ENCODE measurements around the gene TPM2. TPM values are rescaled to one million over a fixed set of nuclear protein-coding genes. Genes with fewer than 3 reads are reported as not detected.

TPM2 gene
- polyA plus RNA-seq, 1 of the 3 experiments (the other 2 are of a cell fraction), result 620 TPM

DNA sequence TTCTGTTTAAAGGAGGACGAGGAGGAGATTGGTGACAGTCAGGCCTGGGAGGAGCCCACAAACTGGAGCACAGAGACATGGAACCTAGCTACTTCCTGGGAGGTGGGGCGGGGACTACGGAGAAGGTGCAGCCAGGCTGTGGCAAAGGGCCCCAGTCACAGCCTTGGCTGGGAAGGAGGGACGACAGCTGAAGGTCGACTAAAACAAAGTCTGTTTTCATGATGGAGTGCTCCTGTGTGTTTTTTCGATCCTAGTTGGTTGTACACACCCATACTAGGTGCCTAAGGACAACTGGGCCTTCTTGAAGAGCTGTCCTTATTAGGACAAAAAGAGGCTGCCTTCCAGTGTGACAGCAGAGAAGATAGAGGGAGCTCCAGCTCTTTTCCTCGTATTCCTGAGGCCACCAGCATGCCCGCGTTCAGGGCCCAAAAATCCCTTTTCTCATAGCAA, 28.7 kb downstream of the TPM2 start:
- Histone ChIP-seq H3K4me3 (ENCODE audit: low read depth in 2 of 2, low read length in 1 of 2) (no peak overlapping the region), H3K27ac (ENCODE audit: low read depth in 2 of 2, low read length in 1 of 2) (peak overlapping the region in 1 of 2 experiments; percentile 22; a peak in 2 of 4 replicates), H3K79me2 (ENCODE audit: insufficient read depth) (peaks cover 36% of the 10 kb centered on the region), H3K9me3 (no peaks in the 10 kb centered on the region), H3K4me1 (ENCODE audit: control insufficient read depth in 1 of 2, insufficient read depth in 2 of 2, low read depth in 1 of 2, low read length in 1 of 2) (peaks cover 0 to 25% of the 10 kb centered on the region in 2 experiments; a peak in 1 of 4 replicates), H3K9me2 (no peaks in the 10 kb centered on the region), H3K27me3 (ENCODE audit: insufficient read depth) (no peaks in the 10 kb centered on the region), H3K9ac (no peak overlapping the region), H3F3A (replicated peaks; ENCODE audit: insufficient read depth) (peaks cover 36% of the 10 kb centered on the region), H2AFZ (ENCODE audit: low read depth) (no peak overlapping the region), H3K4me2 (no peak overlapping the region), H3K36me3 (replicated peaks in 1 of 2; ENCODE audit: control insufficient read depth in 1 of 2, insufficient read depth in 2 of 2, low read length in 1 of 2) (peaks cover 0 to 11% of the 10 kb centered on the region in 2 experiments), H4K20me1 (ENCODE audit: insufficient read depth) (no peaks in the 10 kb centered on the region)
- no peak for DNase-seq
- WGBS (ENCODE audit: low lambda C conversion rate), result 79% methylated on average over 9 of the region's 9 CpGs
- TF ChIP-seq RCOR1 (IDR thresholded peaks at IDR 0.05; ENCODE audit: low read length) (no peak), TCF12 (IDR thresholded peaks at IDR 0.05) (no peak), USF2 (IDR thresholded peaks at IDR 0.05; ENCODE audit: borderline replicate concordance, low read depth, low read length) (no peak), RAD21 (IDR thresholded peaks at IDR 0.05; ENCODE audit: low read length) (peak; percentile 53), SMC3 (IDR thresholded peaks at IDR 0.05; ENCODE audit: low read depth, low read length) (peak; percentile 33), POLR2AphosphoS5 (IDR thresholded peaks at IDR 0.05; ENCODE audit: low read depth, low read length) (no peak), NRF1 (IDR thresholded peaks at IDR 0.05; ENCODE audit: low read depth, low read length) (no peak), JUND (IDR thresholded peaks at IDR 0.05) (no peak), MXI1 (IDR thresholded peaks at IDR 0.05; ENCODE audit: low read depth, low read length) (no peak)
- TF ChIP-seq, protein P1, sequence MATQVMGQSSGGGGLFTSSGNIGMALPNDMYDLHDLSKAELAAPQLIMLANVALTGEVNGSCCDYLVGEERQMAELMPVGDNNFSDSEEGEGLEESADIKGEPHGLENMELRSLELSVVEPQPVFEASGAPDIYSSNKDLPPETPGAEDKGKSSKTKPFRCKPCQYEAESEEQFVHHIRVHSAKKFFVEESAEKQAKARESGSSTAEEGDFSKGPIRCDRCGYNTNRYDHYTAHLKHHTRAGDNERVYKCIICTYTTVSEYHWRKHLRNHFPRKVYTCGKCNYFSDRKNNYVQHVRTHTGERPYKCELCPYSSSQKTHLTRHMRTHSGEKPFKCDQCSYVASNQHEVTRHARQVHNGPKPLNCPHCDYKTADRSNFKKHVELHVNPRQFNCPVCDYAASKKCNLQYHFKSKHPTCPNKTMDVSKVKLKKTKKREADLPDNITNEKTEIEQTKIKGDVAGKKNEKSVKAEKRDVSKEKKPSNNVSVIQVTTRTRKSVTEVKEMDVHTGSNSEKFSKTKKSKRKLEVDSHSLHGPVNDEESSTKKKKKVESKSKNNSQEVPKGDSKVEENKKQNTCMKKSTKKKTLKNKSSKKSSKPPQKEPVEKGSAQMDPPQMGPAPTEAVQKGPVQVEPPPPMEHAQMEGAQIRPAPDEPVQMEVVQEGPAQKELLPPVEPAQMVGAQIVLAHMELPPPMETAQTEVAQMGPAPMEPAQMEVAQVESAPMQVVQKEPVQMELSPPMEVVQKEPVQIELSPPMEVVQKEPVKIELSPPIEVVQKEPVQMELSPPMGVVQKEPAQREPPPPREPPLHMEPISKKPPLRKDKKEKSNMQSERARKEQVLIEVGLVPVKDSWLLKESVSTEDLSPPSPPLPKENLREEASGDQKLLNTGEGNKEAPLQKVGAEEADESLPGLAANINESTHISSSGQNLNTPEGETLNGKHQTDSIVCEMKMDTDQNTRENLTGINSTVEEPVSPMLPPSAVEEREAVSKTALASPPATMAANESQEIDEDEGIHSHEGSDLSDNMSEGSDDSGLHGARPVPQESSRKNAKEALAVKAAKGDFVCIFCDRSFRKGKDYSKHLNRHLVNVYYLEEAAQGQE (IDR thresholded peaks at IDR 0.05; ENCODE audit: low read depth, low read length), result no peak
- TF ChIP-seq, protein P2, sequence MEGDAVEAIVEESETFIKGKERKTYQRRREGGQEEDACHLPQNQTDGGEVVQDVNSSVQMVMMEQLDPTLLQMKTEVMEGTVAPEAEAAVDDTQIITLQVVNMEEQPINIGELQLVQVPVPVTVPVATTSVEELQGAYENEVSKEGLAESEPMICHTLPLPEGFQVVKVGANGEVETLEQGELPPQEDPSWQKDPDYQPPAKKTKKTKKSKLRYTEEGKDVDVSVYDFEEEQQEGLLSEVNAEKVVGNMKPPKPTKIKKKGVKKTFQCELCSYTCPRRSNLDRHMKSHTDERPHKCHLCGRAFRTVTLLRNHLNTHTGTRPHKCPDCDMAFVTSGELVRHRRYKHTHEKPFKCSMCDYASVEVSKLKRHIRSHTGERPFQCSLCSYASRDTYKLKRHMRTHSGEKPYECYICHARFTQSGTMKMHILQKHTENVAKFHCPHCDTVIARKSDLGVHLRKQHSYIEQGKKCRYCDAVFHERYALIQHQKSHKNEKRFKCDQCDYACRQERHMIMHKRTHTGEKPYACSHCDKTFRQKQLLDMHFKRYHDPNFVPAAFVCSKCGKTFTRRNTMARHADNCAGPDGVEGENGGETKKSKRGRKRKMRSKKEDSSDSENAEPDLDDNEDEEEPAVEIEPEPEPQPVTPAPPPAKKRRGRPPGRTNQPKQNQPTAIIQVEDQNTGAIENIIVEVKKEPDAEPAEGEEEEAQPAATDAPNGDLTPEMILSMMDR (IDR thresholded peaks at IDR 0.05), result peak; percentile 53
- POLR2A ChIA-PET, result interaction anchor here (1.1 kb wide), 1 partner anchor 71 kb away, joined by 3 read pairs; the partner anchor contains the start of genes CREB3 and TLN1
- CTCF ChIA-PET, result interaction anchor here (0.7 to 4.2 kb wide), 9 partner anchors 12 to 361 kb away, joined by 3 to 19 read pairs (median 4); partner anchors contain the start of genes CA9, CREB3 and TLN1

Data from SK-N-SH (cell line).